ENCODE data around the gene RFX7. TPM values are rescaled to one million over a fixed set of nuclear protein-coding genes. Genes with fewer than 3 reads are reported as not detected.

The RFX7 gene
- total RNA-seq, 1 donor from 2014 or later = 3.2 TPM

- Histone ChIP-seq H3K4me3 (ENCODE audit: low read depth, low read length) (no peak overlapping the region), H3K27me3 (ENCODE audit: control insufficient read depth, insufficient read depth, low read length) (no peaks in the 10 kb centered on the region), H3K36me3 (ENCODE audit: control insufficient read depth, insufficient read depth, low read length) (no peaks in the 10 kb centered on the region)
- DNase-seq (ENCODE audit: low read depth) (no peak), FAIRE-seq (no peak)
- TF ChIP-seq, protein P1, sequence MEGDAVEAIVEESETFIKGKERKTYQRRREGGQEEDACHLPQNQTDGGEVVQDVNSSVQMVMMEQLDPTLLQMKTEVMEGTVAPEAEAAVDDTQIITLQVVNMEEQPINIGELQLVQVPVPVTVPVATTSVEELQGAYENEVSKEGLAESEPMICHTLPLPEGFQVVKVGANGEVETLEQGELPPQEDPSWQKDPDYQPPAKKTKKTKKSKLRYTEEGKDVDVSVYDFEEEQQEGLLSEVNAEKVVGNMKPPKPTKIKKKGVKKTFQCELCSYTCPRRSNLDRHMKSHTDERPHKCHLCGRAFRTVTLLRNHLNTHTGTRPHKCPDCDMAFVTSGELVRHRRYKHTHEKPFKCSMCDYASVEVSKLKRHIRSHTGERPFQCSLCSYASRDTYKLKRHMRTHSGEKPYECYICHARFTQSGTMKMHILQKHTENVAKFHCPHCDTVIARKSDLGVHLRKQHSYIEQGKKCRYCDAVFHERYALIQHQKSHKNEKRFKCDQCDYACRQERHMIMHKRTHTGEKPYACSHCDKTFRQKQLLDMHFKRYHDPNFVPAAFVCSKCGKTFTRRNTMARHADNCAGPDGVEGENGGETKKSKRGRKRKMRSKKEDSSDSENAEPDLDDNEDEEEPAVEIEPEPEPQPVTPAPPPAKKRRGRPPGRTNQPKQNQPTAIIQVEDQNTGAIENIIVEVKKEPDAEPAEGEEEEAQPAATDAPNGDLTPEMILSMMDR (IDR thresholded peaks at IDR 0.05; ENCODE audit: insufficient read depth, low read length, severe bottlenecking) = no peak
Observed at GRCh38 chr15:56105855-56106254, 137.8 kb downstream of the RFX7 start.

DNA sequence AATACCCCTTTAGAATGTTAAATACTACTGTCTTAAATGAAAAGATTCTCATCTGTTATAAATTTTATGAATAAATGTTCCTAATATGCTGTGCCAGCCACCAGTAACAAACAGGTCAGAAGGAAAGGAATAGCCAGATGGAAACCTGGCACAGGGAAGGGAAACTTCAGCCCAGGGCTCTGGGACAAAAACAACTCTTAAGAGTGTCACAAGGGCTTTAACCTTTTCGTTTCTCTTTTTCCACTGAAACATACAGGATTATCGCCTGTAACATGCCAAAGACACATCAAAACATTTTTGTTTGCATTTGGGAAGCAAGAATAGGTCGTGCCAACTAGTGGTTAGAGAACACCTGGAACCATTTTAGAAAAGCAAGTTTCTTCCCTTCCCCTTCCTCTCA, 141.2 kb downstream of the RFX7 start:
- H3K36me3 ChIP-seq (ENCODE audit: control insufficient read depth, insufficient read depth, low read length) = no peaks in the 10 kb centered on the region

GRCh38 chr15:56099311-56099710, 144.4 kb downstream of the RFX7 start:
- Histone ChIP-seq H3K36me3 (ENCODE audit: control insufficient read depth, insufficient read depth, low read length) (peaks cover 9% of the 10 kb centered on the region), H3K4me3 (ENCODE audit: low read depth, low read length) (no peak overlapping the region), H3K27me3 (ENCODE audit: control insufficient read depth, insufficient read depth, low read length) (no peaks in the 10 kb centered on the region)
- FAIRE-seq (no peak), DNase-seq (ENCODE audit: low read depth) (no peak)
- TF ChIP-seq, protein P1 (IDR thresholded peaks at IDR 0.05; ENCODE audit: insufficient read depth, low read length, severe bottlenecking) = no peak

More for the DNA sequence above, 141.2 kb downstream of the RFX7 start:
- TF ChIP-seq, protein P1 (IDR thresholded peaks at IDR 0.05; ENCODE audit: insufficient read depth, low read length, severe bottlenecking) = no peak
- no peak for DNase-seq (ENCODE audit: low read depth)
- FAIRE-seq = no peak
- H3K4me3 ChIP-seq (ENCODE audit: low read depth, low read length) = no peak overlapping the region
- no peaks in the 10 kb centered on the region for H3K27me3 ChIP-seq (ENCODE audit: control insufficient read depth, insufficient read depth, low read length)

- TF ChIP-seq, protein P1 (IDR thresholded peaks at IDR 0.05; ENCODE audit: insufficient read depth, low read length, severe bottlenecking) = no peak
- no peak for FAIRE-seq
- H3K4me3 ChIP-seq (ENCODE audit: low read depth, low read length) = no peak overlapping the region
- no peaks in the 10 kb centered on the region for H3K27me3 ChIP-seq (ENCODE audit: control insufficient read depth, insufficient read depth, low read length)
- DNase-seq (ENCODE audit: low read depth) = no peak
- peaks cover 18% of the 10 kb centered on the region for H3K36me3 ChIP-seq (ENCODE audit: control insufficient read depth, insufficient read depth, low read length)
Observed at GRCh38 chr15:56098195-56098863, 145.3 kb downstream of the RFX7 start.

DNA sequence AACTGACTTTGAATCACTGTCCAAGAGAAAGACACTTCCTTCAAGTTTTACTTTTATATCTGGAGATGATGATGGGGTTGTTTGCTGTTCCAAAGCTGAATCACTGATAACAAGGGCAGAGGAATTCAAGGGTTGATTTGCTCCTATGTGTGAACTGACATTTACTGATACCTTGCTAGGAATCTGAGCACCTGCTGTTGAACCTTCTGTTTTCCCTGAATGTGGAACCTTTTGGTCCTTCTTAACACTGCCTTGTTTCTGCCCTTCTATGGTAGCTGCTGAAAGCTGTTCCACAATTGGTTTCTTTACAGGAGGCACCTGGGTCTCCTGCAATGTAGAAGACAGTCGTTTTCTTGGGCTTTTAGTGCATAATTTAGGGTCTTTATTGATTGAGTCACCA, 148.3 kb downstream of the RFX7 start:
- FAIRE-seq = no peak
- Histone ChIP-seq H3K36me3 (ENCODE audit: control insufficient read depth, insufficient read depth, low read length) (peaks cover 18% of the 10 kb centered on the region), H3K27me3 (ENCODE audit: control insufficient read depth, insufficient read depth, low read length) (no peaks in the 10 kb centered on the region), H3K4me3 (ENCODE audit: low read depth, low read length) (no peak overlapping the region)
- TF ChIP-seq, protein P1 (IDR thresholded peaks at IDR 0.05; ENCODE audit: insufficient read depth, low read length, severe bottlenecking) = no peak
- no peak for DNase-seq (ENCODE audit: low read depth)

- Histone ChIP-seq H3K4me3 (ENCODE audit: low read depth, low read length) (no peak overlapping the region), H3K36me3 (ENCODE audit: control insufficient read depth, insufficient read depth, low read length) (peaks cover 18% of the 10 kb centered on the region), H3K27me3 (ENCODE audit: control insufficient read depth, insufficient read depth, low read length) (no peaks in the 10 kb centered on the region)
- DNase-seq (ENCODE audit: low read depth) = no peak
- TF ChIP-seq, protein P1 (IDR thresholded peaks at IDR 0.05; ENCODE audit: insufficient read depth, low read length, severe bottlenecking) = no peak
- FAIRE-seq = no peak
Observed at GRCh38 chr15:56094171-56094570, 149.5 kb downstream of the RFX7 start.

All from bronchial epithelial cell (primary cell).